ENCODE results near the gene TRABD2B.

DNA sequence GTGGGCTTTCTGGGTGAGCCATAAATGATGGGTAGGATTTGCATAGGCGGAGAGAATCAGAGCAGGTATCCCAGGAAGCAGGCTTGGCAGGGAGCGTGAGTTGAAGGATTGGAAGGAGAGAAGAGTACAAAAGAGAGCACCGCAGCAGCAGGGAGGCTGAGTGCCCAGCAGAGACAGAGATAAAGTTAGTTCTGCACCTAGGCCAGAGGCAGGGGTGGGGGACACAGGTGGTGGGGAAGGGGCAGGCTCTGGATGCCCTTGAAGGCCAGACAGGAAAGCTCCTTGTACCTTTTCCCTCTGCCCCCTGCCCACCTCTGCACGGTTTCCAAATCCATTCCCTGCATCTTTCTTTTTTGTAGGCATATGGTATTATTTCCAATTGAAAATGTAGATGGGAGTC lies 33.0 kb upstream of the TRABD2B start:
- TF ChIP-seq, protein P1, sequence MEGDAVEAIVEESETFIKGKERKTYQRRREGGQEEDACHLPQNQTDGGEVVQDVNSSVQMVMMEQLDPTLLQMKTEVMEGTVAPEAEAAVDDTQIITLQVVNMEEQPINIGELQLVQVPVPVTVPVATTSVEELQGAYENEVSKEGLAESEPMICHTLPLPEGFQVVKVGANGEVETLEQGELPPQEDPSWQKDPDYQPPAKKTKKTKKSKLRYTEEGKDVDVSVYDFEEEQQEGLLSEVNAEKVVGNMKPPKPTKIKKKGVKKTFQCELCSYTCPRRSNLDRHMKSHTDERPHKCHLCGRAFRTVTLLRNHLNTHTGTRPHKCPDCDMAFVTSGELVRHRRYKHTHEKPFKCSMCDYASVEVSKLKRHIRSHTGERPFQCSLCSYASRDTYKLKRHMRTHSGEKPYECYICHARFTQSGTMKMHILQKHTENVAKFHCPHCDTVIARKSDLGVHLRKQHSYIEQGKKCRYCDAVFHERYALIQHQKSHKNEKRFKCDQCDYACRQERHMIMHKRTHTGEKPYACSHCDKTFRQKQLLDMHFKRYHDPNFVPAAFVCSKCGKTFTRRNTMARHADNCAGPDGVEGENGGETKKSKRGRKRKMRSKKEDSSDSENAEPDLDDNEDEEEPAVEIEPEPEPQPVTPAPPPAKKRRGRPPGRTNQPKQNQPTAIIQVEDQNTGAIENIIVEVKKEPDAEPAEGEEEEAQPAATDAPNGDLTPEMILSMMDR (IDR thresholded peaks at IDR 0.05; ENCODE audit: poor library complexity), result no peak
- TF ChIP-seq EZH2 (IDR thresholded peaks at IDR 0.05; ENCODE audit: borderline replicate concordance), result no peak
- TF ChIP-seq EZH2phosphoT487 (IDR thresholded peaks at IDR 0.05; ENCODE audit: low read depth, severe bottlenecking, unreplicated experiment), result no peak

Measured in hepatocyte (in vitro differentiated cells).